Thyroid gland (tissue), 4 donors: Measurements from ENCODE around the gene PCDH15. TPM values are rescaled to one million over a fixed set of nuclear protein-coding genes. Genes with fewer than 3 reads are reported as not detected.
"Not testable (repeated sequence)": the region's sequence is repeated elsewhere in the genome, so short reads cannot be mapped to it uniquely, and the experiment has no call there.

Experiments used
- DNase-seq, 2 donors: peaks; one replicate each; pipeline ENCODE4 v3.0.0-alpha.2; 2019
- H3K27ac ChIP-seq, 3 donors: fragments of 200-600 bp; sonication (generic); 1 replicate in 2 of 3; 2 replicates in 1 of 3; pipeline ENCODE4 v1.5.1; 2016 to 2019; ENCODE audit warnings: mild to moderate bottlenecking in 1 of 3, moderate library complexity in 1 of 3
- H3K27me3 ChIP-seq: fragments of 200-600 bp; sonication (generic); one replicate; pipeline ENCODE4 v1.5.1; 2019
- H3K36me3 ChIP-seq, 2 donors: fragments of 200-600 bp; sonication (generic); one replicate each; pipeline ENCODE4 v1.5.1; 2016 to 2019
- H3K4me1 ChIP-seq, 2 donors: fragments of 200-600 bp; sonication (generic); one replicate each; pipeline ENCODE4 v1.5.1; 2017 to 2019
- H3K4me3 ChIP-seq, 3 donors: fragments of 200-600 bp; sonication (generic); replicated peaks in 1 of 3; 1 replicate in 2 of 3; 2 replicates in 1 of 3; pipeline ENCODE4 v1.5.1; 2016; ENCODE audit warnings: mild to moderate bottlenecking in 1 of 3
- H3K9me3 ChIP-seq: fragments of 200-600 bp; sonication (generic); one replicate; pipeline ENCODE4 v1.5.1; 2017
- CTCF ChIP-seq, 6 experiments: fragments of 200-600 bp in 3 of 6; fragments of 450-650 bp in 3 of 6; sonication (generic) in 3 of 6; IDR thresholded peaks; one replicate each; pipeline ENCODE4 v1.5.1; 2016 to 2019; ENCODE audit warnings: antibody characterized with exemption in 6 of 6, mild to moderate bottlenecking in 2 of 6, inconsistent platforms in 1 of 6, moderate library complexity in 1 of 6
- POLR2A ChIP-seq, 2 donors: fragments of 450-650 bp; IDR thresholded peaks; one replicate each; pipeline ENCODE4 v1.6.1; 2017; ENCODE audit warnings: antibody characterized with exemption in 2 of 2, mild to moderate bottlenecking in 2 of 2, moderate library complexity in 1 of 2
- WGBS, 2 donors: methylation state at CpG; one replicate each; pipeline ENCODE4 v1.1.5; 2017; 5-methylcytosine and 5-hydroxymethylcytosine counted together
- intact Hi-C: fragments of 100-400 bp; cut with DNase I; formaldehyde crosslinking; loops from one replicate; pipeline ENCODE4 v1.15.1; 2023
- total RNA-seq, 4 donors: library from RNA; depleted of rRNA; stranded (reverse); fragments of >200 nt; gene quantifications; one replicate each; pipeline ENCODE4 v1.2.3, GENCODE V29; 2016

PCDH15 gene
- total RNA-seq, 4 donors from 2014 or later, result not detected

DNA sequence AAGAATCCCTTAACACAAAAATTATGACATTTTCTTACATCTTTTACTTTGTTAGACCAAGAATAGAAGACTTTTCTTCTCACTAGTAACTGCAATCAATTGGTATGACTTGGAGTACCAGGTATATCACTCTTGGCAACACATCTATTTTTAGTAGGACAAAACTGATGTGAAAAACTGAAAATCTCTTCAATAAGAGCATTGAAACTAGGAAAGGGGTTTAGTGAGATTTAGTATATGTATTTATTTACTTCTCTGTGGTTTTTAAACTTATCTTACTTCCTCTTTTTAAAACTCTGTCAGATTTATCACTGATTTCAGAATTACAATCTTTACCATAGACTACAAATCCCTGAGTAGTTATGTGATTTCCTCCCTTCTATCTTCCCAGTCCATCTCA is 366.2 kb downstream of the PCDH15 start:
- Histone ChIP-seq H3K9me3 (no peaks in the 10 kb centered on the region), H3K4me3 (no peak overlapping the region), H3K4me1 (no peaks in the 10 kb centered on the region), H3K27ac (no peak overlapping the region), H3K27me3 (no peaks in the 10 kb centered on the region), H3K36me3 (no peaks in the 10 kb centered on the region)
- no peak for TF ChIP-seq POLR2A (IDR thresholded peaks at IDR 0.05)
- no peak for DNase-seq
- intact Hi-C loops, result no loop called here

DNA sequence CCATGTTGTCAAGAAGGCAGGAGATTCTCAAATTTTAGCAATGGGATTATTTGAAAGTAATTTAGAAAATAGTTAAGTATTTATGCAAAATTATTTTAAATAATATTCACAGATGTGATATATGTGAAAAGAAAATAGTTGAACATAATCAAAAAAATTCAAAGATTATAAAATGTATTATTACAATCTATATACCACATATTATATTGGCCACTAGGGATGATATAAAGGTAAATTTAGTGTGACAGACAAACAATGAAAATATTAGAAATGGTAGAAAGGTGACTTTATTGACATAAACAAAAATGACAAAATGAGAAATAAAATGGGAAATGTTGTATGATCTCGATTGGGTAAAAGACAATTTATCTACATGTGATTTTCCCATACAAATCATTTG is 385.5 kb downstream of the PCDH15 start:
- 96 to 99% methylated on average over 1 of the region's 1 CpG for WGBS, 2 donors
- no peaks in the 10 kb centered on the region for H3K9me3 ChIP-seq
- no peak for TF ChIP-seq CTCF (IDR thresholded peaks at IDR 0.05)
- TF ChIP-seq POLR2A (IDR thresholded peaks at IDR 0.05), result no peak
- no peak overlapping the region for H3K27ac ChIP-seq
- no peak for DNase-seq
- H3K4me3 ChIP-seq, result no peak overlapping the region
- intact Hi-C loops, result no loop called here
- no peaks in the 10 kb centered on the region for H3K36me3 ChIP-seq
- H3K4me1 ChIP-seq, result no peaks in the 10 kb centered on the region
- H3K27me3 ChIP-seq, result no peaks in the 10 kb centered on the region

GRCh38 chr10:54402576-54402975 is 398.5 kb downstream of the PCDH15 start:
- Histone ChIP-seq H3K27me3 (no peaks in the 10 kb centered on the region), H3K36me3 (no peaks in the 10 kb centered on the region), H3K4me3 (no peak overlapping the region), H3K27ac (no peak overlapping the region), H3K9me3 (no peaks in the 10 kb centered on the region), H3K4me1 (no peaks in the 10 kb centered on the region)
- TF ChIP-seq CTCF (IDR thresholded peaks at IDR 0.05), result peak in 3 of 6 experiments; percentile 28 to 51 (median 38)
- no peak for TF ChIP-seq POLR2A (IDR thresholded peaks at IDR 0.05)
- intact Hi-C loops, result loop anchor here (10.0 kb wide), 1 partner anchor 568 kb away; no protein-coding TSS in a partner anchor
- no peak for DNase-seq
- WGBS, 2 donors, result 42 to 60% methylated on average over 1 of the region's 1 CpG

GRCh38 chr10:54396031-54396430 is 405.0 kb downstream of the PCDH15 start:
- Histone ChIP-seq H3K27ac (no peak overlapping the region), H3K9me3 (no peaks in the 10 kb centered on the region), H3K4me1 (no peaks in the 10 kb centered on the region), H3K4me3 (no peak overlapping the region), H3K36me3 (no peaks in the 10 kb centered on the region), H3K27me3 (no peaks in the 10 kb centered on the region)
- WGBS, 2 donors, result 71 to 83% methylated on average over 6 of the region's 6 CpGs
- no peak for DNase-seq
- intact Hi-C loops, result no loop called here
- TF ChIP-seq POLR2A (IDR thresholded peaks at IDR 0.05) (no peak), CTCF (IDR thresholded peaks at IDR 0.05) (no peak)

- DNase-seq, H3K27me3 ChIP-seq, H3K4me1 ChIP-seq, H3K9me3 ChIP-seq, intact Hi-C loops, H3K4me3 ChIP-seq, H3K27ac ChIP-seq, H3K36me3 ChIP-seq: not testable (repeated sequence)
- 71 to 79% methylated on average over 6 of the region's 6 CpGs for WGBS, 2 donors
Observed at GRCh38 chr10:54394598-54394997, 406.4 kb downstream of the PCDH15 start.

- TF ChIP-seq CTCF (IDR thresholded peaks at IDR 0.05) (no peak), POLR2A (IDR thresholded peaks at IDR 0.05) (no peak)
- Histone ChIP-seq H3K27ac (no peak overlapping the region), H3K36me3 (no peaks in the 10 kb centered on the region), H3K9me3 (no peaks in the 10 kb centered on the region), H3K4me1 (no peaks in the 10 kb centered on the region), H3K4me3 (no peak overlapping the region), H3K27me3 (no peaks in the 10 kb centered on the region)
- DNase-seq, result no peak
- 31 to 41% methylated on average over 1 of the region's 1 CpG for WGBS, 2 donors
- intact Hi-C loops, result loop anchor here (10.0 kb wide), 1 partner anchor 747 kb away; no protein-coding TSS in a partner anchor
Observed at GRCh38 chr10:54372179-54372578, 428.9 kb downstream of the PCDH15 start.
